Ascending aorta (tissue), 2 donors: ENCODE data around the gene EML6. TPM values are rescaled to one million over a fixed set of nuclear protein-coding genes. Genes with fewer than 3 reads are reported as not detected.

Source experiments
- DNase-seq, 2 donors: peaks; one replicate each; pipeline ENCODE4 v3.0.0-alpha.2; 2019; ENCODE audit warnings: low spot score in 2 of 2
- H3K27ac ChIP-seq, 2 donors: fragments of 200-600 bp; sonication (generic); one replicate each; pipeline ENCODE4 v1.5.1; 2016 to 2017; ENCODE audit warnings: mild to moderate bottlenecking in 1 of 2
- H3K27me3 ChIP-seq: fragments of 200-600 bp; sonication (generic); one replicate; pipeline ENCODE4 v1.5.1; 2017
- H3K36me3 ChIP-seq, 2 donors: fragments of 200-600 bp; sonication (generic); one replicate each; pipeline ENCODE4 v1.5.1; 2016
- H3K4me1 ChIP-seq, 2 donors: fragments of 200-600 bp; sonication (generic); one replicate each; pipeline ENCODE4 v1.5.1; 2016 to 2017; ENCODE audit warnings: mild to moderate bottlenecking in 1 of 2
- H3K4me3 ChIP-seq, 2 donors: fragments of 200-600 bp; sonication (generic); one replicate each; pipeline ENCODE4 v1.5.1; 2016 to 2017; ENCODE audit warnings: mild to moderate bottlenecking in 1 of 2
- H3K9me3 ChIP-seq, 2 donors: fragments of 200-600 bp; sonication (generic); one replicate each; pipeline ENCODE4 v1.5.1; 2016
- intact Hi-C: fragments of 100-400 bp; cut with DNase I; formaldehyde crosslinking; loops from one replicate; pipeline ENCODE4 v1.15.1; 2023
- total RNA-seq: library from RNA; depleted of rRNA; stranded (reverse); fragments of >200 nt; gene quantifications from one replicate; pipeline ENCODE4 v1.1.0, GENCODE V29; 2016
- TF ChIP-seq, protein P1 (sequence below), 3 experiments: fragments of 200-600 bp in 2 of 3; fragments of 450-650 bp in 1 of 3; sonication (generic) in 2 of 3; IDR thresholded peaks; one replicate each; pipeline ENCODE4 v1.5.1; 2016 to 2019; ENCODE audit warnings: antibody characterized with exemption in 3 of 3, mild to moderate bottlenecking in 1 of 3, moderate library complexity in 1 of 3

The EML6 gene
- total RNA-seq, 1 donor from 2014 or later: not detected

DNA sequence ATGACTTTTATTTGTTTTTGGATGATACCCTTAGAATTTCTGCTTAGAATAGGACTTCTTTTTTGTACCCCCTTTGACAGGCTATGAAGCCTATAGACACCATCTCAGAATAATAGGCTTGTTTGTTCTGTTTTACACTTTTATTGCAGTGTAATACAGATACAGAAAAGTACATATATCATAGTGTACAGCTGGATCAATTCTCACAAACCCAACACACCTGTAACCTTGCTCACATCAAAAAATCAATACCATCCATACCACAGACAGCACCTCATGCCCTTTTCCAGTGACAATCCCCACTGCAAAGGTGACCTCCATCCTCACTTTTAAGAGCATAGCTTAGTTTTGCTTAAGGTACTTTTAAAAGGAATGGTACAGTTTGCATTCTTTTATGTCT lies 14.8 kb downstream of the EML6 start:
- H3K4me3 ChIP-seq: no peak overlapping the region
- H3K36me3 ChIP-seq: no peaks in the 10 kb centered on the region
- no peaks in the 10 kb centered on the region for H3K27me3 ChIP-seq
- H3K4me1 ChIP-seq: no peaks in the 10 kb centered on the region
- intact Hi-C loops: no loop called here
- TF ChIP-seq, protein P1, sequence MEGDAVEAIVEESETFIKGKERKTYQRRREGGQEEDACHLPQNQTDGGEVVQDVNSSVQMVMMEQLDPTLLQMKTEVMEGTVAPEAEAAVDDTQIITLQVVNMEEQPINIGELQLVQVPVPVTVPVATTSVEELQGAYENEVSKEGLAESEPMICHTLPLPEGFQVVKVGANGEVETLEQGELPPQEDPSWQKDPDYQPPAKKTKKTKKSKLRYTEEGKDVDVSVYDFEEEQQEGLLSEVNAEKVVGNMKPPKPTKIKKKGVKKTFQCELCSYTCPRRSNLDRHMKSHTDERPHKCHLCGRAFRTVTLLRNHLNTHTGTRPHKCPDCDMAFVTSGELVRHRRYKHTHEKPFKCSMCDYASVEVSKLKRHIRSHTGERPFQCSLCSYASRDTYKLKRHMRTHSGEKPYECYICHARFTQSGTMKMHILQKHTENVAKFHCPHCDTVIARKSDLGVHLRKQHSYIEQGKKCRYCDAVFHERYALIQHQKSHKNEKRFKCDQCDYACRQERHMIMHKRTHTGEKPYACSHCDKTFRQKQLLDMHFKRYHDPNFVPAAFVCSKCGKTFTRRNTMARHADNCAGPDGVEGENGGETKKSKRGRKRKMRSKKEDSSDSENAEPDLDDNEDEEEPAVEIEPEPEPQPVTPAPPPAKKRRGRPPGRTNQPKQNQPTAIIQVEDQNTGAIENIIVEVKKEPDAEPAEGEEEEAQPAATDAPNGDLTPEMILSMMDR (IDR thresholded peaks at IDR 0.05): no peak
- H3K9me3 ChIP-seq: no peaks in the 10 kb centered on the region
- no peak for DNase-seq
- no peak overlapping the region for H3K27ac ChIP-seq

DNA sequence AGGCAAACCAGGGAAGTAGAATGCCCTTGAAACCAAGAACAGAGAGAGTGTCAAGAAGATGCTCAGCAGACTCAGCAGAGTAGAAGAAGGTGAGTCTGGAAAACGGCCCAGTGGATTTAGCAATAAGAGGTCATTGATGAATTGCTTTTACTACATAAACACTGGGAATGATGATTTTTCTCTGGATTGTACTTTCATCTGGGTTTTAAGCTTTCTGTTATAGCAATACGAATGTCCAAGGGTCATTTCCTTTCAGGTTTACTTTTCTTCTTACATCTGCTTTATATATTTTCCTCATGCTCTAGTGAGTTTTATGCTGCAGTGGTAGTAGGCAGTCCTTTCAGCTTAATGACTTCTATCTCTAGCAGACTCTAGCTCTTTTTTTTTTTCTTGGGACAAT lies 16.9 kb downstream of the EML6 start:
- no peak for DNase-seq
- TF ChIP-seq, protein P1 (IDR thresholded peaks at IDR 0.05): no peak
- Histone ChIP-seq H3K27ac (no peak overlapping the region), H3K36me3 (no peaks in the 10 kb centered on the region), H3K27me3 (no peaks in the 10 kb centered on the region), H3K9me3 (no peaks in the 10 kb centered on the region), H3K4me3 (no peak overlapping the region), H3K4me1 (no peaks in the 10 kb centered on the region)
- intact Hi-C loops: no loop called here

DNA sequence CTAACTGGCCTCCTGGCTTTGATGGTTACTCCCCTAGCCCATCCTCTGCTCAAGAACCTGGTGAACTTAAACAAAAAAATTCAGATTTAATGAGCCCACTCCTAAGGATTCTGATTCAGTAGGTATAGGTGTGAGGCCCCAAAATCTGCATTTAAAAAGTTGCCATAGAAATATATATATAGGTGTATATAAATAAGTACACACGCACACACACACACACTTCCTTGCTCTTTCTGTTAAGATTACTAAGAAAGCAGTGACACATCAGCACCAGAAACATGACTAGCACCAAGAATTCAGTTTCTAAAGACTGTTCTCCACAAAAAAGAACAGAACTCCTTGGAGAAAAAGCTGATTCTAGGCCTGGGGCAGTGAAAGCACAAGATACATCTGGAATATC lies 17.8 kb downstream of the EML6 start:
- TF ChIP-seq, protein P1 (IDR thresholded peaks at IDR 0.05): no peak
- no peaks in the 10 kb centered on the region for H3K9me3 ChIP-seq

DNA sequence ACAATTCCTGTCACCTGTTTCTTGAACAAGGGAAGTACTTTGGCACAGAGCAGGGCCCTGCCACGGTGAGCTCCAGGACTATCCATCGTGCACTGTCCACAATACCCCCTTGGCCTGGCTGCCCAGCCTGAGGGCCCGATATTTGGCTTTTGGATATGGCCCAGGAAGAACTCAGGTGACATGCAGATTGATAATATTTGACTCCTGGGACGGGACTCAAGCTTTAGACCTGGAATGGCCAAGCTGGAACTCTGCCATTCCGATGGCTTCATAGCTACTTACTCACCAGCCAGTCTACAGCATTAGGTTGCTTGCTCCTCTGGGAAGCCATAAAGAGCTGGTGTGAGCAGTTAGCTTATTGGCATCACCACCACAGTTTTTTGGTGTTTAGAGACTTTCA lies 26.6 kb downstream of the EML6 start:
- H3K4me3 ChIP-seq: no peak overlapping the region
- H3K27me3 ChIP-seq: no peaks in the 10 kb centered on the region
- intact Hi-C loops: no loop called here
- TF ChIP-seq, protein P1 (IDR thresholded peaks at IDR 0.05): no peak
- no peak overlapping the region for H3K27ac ChIP-seq
- no peaks in the 10 kb centered on the region for H3K36me3 ChIP-seq
- no peaks in the 10 kb centered on the region for H3K4me1 ChIP-seq
- no peak for DNase-seq
- no peaks in the 10 kb centered on the region for H3K9me3 ChIP-seq

More for the DNA sequence above, 17.8 kb downstream of the EML6 start:
- H3K27me3 ChIP-seq: no peaks in the 10 kb centered on the region
- intact Hi-C loops: no loop called here
- H3K36me3 ChIP-seq: no peaks in the 10 kb centered on the region
- no peak overlapping the region for H3K4me3 ChIP-seq
- H3K4me1 ChIP-seq: no peaks in the 10 kb centered on the region
- H3K27ac ChIP-seq: no peak overlapping the region
- no peak for DNase-seq

DNA sequence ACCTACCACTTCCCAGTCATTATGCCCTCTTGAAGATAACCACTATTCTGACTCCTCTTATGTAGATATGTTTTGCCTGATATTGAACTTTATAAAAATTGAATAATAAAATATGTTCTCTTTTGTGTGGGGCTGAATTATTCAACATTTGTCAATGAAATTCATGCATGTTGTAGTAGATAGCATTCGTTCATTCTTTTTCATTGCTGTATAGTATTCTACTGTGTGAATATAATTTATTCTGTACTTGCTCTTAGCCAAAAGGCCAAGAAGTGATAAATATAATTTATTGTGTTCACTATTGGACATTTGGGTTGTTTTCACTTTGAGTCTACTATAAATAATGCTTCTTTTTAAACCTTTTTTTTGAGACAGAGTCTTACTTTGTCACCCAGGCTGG lies 29.0 kb downstream of the EML6 start:
- Histone ChIP-seq H3K4me1 (no peaks in the 10 kb centered on the region), H3K4me3 (no peak overlapping the region), H3K27me3 (no peaks in the 10 kb centered on the region), H3K27ac (no peak overlapping the region), H3K9me3 (no peaks in the 10 kb centered on the region), H3K36me3 (no peaks in the 10 kb centered on the region)
- intact Hi-C loops: no loop called here
- no peak for DNase-seq
- TF ChIP-seq, protein P1 (IDR thresholded peaks at IDR 0.05): no peak

DNA sequence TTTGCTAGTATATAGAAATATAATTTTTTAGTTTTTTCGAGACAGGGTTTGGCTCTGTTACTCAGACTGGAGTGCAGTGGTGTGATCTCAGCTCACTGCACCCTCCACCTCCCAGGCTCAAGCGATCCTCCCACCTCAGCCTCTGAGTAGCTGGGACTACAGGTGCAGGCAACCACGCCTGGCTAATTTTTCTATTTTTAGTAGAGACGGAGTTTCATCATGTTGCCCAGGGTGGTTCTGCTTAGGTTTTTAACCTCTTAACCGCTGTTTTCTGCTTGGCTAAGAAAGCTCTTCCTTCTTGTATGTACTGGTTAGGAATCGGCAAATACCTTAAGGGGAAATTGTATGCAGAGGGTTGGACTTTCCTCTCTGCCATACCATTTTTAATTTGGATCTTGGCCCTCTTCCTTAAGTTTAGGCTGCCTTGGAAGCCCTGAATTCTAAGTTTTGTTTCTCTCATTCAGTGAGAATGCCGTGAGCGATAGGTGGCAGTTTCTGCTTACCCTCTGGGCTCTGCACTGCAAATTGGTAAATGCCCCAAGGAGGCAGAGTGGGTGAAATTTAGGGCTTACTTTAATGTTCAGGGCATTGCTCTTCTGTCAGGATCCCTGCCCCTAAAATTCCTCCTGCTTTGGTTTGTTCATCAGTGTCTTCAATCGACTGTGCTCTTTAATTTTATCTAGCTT lies 32.3 kb downstream of the EML6 start:
- no peak overlapping the region for H3K4me3 ChIP-seq
- no peak for DNase-seq
- H3K27me3 ChIP-seq: no peaks in the 10 kb centered on the region
- no peak overlapping the region for H3K27ac ChIP-seq
- no peaks in the 10 kb centered on the region for H3K9me3 ChIP-seq
- intact Hi-C loops: no loop called here
- no peaks in the 10 kb centered on the region for H3K4me1 ChIP-seq
- TF ChIP-seq, protein P1 (IDR thresholded peaks at IDR 0.05): no peak
- H3K36me3 ChIP-seq: no peaks in the 10 kb centered on the region
